ENCODE results near the gene SLC41A3.

- TF ChIP-seq CTCF (IDR thresholded peaks at IDR 0.05) (no peak), MAX (IDR thresholded peaks at IDR 0.05) (no peak)
Observed at GRCh38 chr3:126128504-126129397, 44.8 kb upstream of the SLC41A3 start.
